ENCODE data around the gene SIAE.

SIAE gene

DNA sequence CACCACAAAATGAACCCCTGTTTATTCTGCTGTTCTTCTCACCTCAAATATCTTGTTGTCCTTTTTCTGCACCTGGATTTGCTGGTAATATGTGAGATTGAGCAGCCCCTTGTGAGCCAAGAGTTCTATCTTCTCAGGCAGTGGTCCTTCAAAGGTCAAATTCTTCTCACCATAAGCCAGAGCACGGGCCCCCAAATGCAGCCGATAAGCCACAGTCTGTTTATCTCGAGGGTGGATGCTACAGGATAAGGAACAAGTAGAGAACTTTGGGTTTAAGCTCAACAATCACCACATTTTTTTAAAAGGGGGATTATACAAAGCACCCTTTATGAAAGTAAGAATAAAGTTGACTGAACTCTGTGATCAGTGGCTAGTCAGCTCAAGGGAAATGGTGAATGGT lies 35.0 kb downstream of the SIAE start:
- ATAC-seq: no peak
- TF ChIP-seq TOX (CRISPR knock-in tag; IDR thresholded peaks at IDR 0.05; ENCODE audit: borderline replicate concordance) (no peak), ZNF8 (CRISPR knock-in tag; IDR thresholded peaks at IDR 0.05) (no peak), SNAI2 (CRISPR knock-in tag; IDR thresholded peaks at IDR 0.05) (no peak), PPARA (CRISPR knock-in tag; IDR thresholded peaks at IDR 0.05; ENCODE audit: borderline replicate concordance) (no peak), ARNTL (CRISPR knock-in tag; IDR thresholded peaks at IDR 0.05; ENCODE audit: borderline replicate concordance, low read depth) (no peak), ESRRG (CRISPR knock-in tag; IDR thresholded peaks at IDR 0.05) (no peak), TCF4 (CRISPR knock-in tag; IDR thresholded peaks at IDR 0.05; ENCODE audit: borderline replicate concordance) (no peak), OSR1 (CRISPR knock-in tag; IDR thresholded peaks at IDR 0.05) (no peak), ZNF70 (CRISPR knock-in tag; IDR thresholded peaks at IDR 0.05) (no peak), RARB (CRISPR knock-in tag; IDR thresholded peaks at IDR 0.05) (no peak), CSDC2 (CRISPR knock-in tag; IDR thresholded peaks at IDR 0.05) (no peak), ZC3H10 (CRISPR knock-in tag; IDR thresholded peaks at IDR 0.05) (no peak), ISL1 (CRISPR knock-in tag; IDR thresholded peaks at IDR 0.05) (no peak), BACH2 (CRISPR knock-in tag; IDR thresholded peaks at IDR 0.05; ENCODE audit: borderline replicate concordance) (no peak)
- TF ChIP-seq, protein P1, sequence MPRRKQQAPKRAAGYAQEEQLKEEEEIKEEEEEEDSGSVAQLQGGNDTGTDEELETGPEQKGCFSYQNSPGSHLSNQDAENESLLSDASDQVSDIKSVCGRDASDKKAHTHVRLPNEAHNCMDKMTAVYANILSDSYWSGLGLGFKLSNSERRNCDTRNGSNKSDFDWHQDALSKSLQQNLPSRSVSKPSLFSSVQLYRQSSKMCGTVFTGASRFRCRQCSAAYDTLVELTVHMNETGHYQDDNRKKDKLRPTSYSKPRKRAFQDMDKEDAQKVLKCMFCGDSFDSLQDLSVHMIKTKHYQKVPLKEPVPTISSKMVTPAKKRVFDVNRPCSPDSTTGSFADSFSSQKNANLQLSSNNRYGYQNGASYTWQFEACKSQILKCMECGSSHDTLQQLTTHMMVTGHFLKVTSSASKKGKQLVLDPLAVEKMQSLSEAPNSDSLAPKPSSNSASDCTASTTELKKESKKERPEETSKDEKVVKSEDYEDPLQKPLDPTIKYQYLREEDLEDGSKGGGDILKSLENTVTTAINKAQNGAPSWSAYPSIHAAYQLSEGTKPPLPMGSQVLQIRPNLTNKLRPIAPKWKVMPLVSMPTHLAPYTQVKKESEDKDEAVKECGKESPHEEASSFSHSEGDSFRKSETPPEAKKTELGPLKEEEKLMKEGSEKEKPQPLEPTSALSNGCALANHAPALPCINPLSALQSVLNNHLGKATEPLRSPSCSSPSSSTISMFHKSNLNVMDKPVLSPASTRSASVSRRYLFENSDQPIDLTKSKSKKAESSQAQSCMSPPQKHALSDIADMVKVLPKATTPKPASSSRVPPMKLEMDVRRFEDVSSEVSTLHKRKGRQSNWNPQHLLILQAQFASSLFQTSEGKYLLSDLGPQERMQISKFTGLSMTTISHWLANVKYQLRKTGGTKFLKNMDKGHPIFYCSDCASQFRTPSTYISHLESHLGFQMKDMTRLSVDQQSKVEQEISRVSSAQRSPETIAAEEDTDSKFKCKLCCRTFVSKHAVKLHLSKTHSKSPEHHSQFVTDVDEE (CRISPR knock-in tag; IDR thresholded peaks at IDR 0.05): no peak
- TF ChIP-seq, protein P2, sequence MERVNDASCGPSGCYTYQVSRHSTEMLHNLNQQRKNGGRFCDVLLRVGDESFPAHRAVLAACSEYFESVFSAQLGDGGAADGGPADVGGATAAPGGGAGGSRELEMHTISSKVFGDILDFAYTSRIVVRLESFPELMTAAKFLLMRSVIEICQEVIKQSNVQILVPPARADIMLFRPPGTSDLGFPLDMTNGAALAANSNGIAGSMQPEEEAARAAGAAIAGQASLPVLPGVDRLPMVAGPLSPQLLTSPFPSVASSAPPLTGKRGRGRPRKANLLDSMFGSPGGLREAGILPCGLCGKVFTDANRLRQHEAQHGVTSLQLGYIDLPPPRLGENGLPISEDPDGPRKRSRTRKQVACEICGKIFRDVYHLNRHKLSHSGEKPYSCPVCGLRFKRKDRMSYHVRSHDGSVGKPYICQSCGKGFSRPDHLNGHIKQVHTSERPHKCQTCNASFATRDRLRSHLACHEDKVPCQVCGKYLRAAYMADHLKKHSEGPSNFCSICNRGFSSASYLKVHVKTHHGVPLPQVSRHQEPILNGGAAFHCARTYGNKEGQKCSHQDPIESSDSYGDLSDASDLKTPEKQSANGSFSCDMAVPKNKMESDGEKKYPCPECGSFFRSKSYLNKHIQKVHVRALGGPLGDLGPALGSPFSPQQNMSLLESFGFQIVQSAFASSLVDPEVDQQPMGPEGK (CRISPR knock-in tag; IDR thresholded peaks at IDR 0.05; ENCODE audit: borderline replicate concordance): no peak
- TF ChIP-seq, protein P3, sequence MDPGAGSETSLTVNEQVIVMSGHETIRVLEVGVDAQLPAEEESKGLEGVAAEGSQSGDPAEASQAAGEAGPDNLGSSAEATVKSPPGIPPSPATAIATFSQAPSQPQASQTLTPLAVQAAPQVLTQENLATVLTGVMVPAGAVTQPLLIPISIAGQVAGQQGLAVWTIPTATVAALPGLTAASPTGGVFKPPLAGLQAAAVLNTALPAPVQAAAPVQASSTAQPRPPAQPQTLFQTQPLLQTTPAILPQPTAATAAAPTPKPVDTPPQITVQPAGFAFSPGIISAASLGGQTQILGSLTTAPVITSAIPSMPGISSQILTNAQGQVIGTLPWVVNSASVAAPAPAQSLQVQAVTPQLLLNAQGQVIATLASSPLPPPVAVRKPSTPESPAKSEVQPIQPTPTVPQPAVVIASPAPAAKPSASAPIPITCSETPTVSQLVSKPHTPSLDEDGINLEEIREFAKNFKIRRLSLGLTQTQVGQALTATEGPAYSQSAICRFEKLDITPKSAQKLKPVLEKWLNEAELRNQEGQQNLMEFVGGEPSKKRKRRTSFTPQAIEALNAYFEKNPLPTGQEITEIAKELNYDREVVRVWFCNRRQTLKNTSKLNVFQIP (CRISPR knock-in tag; IDR thresholded peaks at IDR 0.05; ENCODE audit: borderline replicate concordance, low read depth): no peak

DNA sequence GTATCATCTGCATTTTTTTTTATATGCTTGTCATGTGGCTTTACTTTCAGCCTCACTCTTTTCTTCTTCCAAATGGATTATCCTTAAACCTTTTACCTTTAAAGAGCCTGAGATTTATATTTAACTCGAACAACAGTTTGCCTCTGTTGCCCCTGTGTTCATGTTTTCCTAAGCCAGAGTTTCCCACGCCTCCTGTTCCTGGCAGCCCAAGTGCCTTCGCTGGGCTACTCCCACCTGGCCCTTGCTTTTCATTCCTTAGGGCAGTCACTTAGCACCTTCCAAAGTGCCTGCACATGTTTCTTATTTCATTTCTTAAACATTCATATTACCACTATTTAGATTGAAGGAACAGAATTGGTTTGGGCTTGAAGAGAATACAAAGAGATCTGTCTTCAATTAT lies 37.6 kb downstream of the SIAE start:
- ATAC-seq: no peak
- TF ChIP-seq, protein P2 (CRISPR knock-in tag; IDR thresholded peaks at IDR 0.05; ENCODE audit: borderline replicate concordance): no peak
- TF ChIP-seq, protein P4, sequence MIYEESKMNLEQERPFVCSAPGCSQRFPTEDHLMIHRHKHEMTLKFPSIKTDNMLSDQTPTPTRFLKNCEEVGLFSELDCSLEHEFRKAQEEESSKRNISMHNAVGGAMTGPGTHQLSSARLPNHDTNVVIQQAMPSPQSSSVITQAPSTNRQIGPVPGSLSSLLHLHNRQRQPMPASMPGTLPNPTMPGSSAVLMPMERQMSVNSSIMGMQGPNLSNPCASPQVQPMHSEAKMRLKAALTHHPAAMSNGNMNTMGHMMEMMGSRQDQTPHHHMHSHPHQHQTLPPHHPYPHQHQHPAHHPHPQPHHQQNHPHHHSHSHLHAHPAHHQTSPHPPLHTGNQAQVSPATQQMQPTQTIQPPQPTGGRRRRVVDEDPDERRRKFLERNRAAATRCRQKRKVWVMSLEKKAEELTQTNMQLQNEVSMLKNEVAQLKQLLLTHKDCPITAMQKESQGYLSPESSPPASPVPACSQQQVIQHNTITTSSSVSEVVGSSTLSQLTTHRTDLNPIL (CRISPR knock-in tag; IDR thresholded peaks at IDR 0.05; ENCODE audit: low read depth): no peak
- TF ChIP-seq RARB (CRISPR knock-in tag; IDR thresholded peaks at IDR 0.05) (no peak), ZC3H10 (CRISPR knock-in tag; IDR thresholded peaks at IDR 0.05) (no peak), ZNF8 (CRISPR knock-in tag; IDR thresholded peaks at IDR 0.05) (no peak), ZNF70 (CRISPR knock-in tag; IDR thresholded peaks at IDR 0.05) (no peak), ZFP30 (CRISPR knock-in tag; IDR thresholded peaks at IDR 0.05) (no peak), CSDC2 (CRISPR knock-in tag; IDR thresholded peaks at IDR 0.05) (no peak), ESRRG (CRISPR knock-in tag; IDR thresholded peaks at IDR 0.05) (no peak), GLIS3 (CRISPR knock-in tag; IDR thresholded peaks at IDR 0.05) (no peak), PPARA (CRISPR knock-in tag; IDR thresholded peaks at IDR 0.05; ENCODE audit: borderline replicate concordance) (no peak), OSR1 (CRISPR knock-in tag; IDR thresholded peaks at IDR 0.05) (no peak), ZNF565 (CRISPR knock-in tag; conservative IDR thresholded peaks at IDR 0.05; ENCODE audit: low read depth) (no peak), ARNTL (CRISPR knock-in tag; IDR thresholded peaks at IDR 0.05; ENCODE audit: borderline replicate concordance, low read depth) (no peak)
- TF ChIP-seq, protein P1 (CRISPR knock-in tag; IDR thresholded peaks at IDR 0.05): no peak
- TF ChIP-seq, protein P5, sequence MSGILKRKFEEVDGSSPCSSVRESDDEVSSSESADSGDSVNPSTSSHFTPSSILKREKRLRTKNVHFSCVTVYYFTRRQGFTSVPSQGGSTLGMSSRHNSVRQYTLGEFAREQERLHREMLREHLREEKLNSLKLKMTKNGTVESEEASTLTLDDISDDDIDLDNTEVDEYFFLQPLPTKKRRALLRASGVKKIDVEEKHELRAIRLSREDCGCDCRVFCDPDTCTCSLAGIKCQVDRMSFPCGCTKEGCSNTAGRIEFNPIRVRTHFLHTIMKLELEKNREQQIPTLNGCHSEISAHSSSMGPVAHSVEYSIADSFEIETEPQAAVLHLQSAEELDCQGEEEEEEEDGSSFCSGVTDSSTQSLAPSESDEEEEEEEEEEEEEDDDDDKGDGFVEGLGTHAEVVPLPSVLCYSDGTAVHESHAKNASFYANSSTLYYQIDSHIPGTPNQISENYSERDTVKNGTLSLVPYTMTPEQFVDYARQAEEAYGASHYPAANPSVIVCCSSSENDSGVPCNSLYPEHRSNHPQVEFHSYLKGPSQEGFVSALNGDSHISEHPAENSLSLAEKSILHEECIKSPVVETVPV (CRISPR knock-in tag; IDR thresholded peaks at IDR 0.05): no peak

All from SK-N-SH treated with all-trans-retinoic acid at 6 μM for 48 hours (cell line).